Astrocyte of the cerebellum (primary cell): ENCODE measurements around the gene COL6A6.
A peak's percentile ranks its signal among the peaks of the same experiment; 100 is the strongest.

Experiments
- DNase-seq: peaks from one replicate; pipeline ENCODE4 v3.0.0-alpha.2; 2011; ENCODE audit warnings: low read depth
- H3K4me3 ChIP-seq: 2 replicates; pipeline ENCODE4 v1.5.1; 2011; ENCODE audit warnings: mild to moderate bottlenecking, low read depth, low read length, moderate library complexity
- CTCF ChIP-seq: IDR thresholded peaks from 2 replicates; pipeline ENCODE4 v1.5.1; 2012; ENCODE audit warnings: low read length, low read depth, moderate library complexity, mild to moderate bottlenecking; ENCODE audit errors: missing control alignments
- in situ Hi-C: cut with HindIII; loops from 2 replicates; pipeline ENCODE4 v1.10.0; 2017; ENCODE audit warnings: low sequenced_read_pairs

Gene COL6A6

GRCh38 chr3:130528120-130528519 lies 11.1 kb downstream of the COL6A6 start:
- in situ Hi-C loops, result no loop called here
- no peak for TF ChIP-seq CTCF

GRCh38 chr3:130529486-130530215 lies 12.7 kb downstream of the COL6A6 start:
- no peak overlapping the region for H3K4me3 ChIP-seq
- no peak for TF ChIP-seq CTCF
- DNase-seq, result no peak
- in situ Hi-C loops, result no loop called here

More at GRCh38 chr3:130528120-130528519, 11.1 kb downstream of the COL6A6 start:
- H3K4me3 ChIP-seq, result no peak overlapping the region
- DNase-seq, result no peak

GRCh38 chr3:130533247-130533646 lies 16.3 kb downstream of the COL6A6 start:
- DNase-seq, result no peak
- H3K4me3 ChIP-seq, result no peak overlapping the region
- in situ Hi-C loops, result no loop called here
- TF ChIP-seq CTCF, result no peak

GRCh38 chr3:130537673-130538304 lies 20.8 kb downstream of the COL6A6 start:
- in situ Hi-C loops, result no loop called here
- no peak for TF ChIP-seq CTCF
- no peak for DNase-seq

GRCh38 chr3:130539005-130539404 lies 22.0 kb downstream of the COL6A6 start:
- peak; percentile 61 for TF ChIP-seq CTCF
- no peak for DNase-seq
- in situ Hi-C loops, result no loop called here
- H3K4me3 ChIP-seq, result no peak overlapping the region

More at GRCh38 chr3:130537673-130538304, 20.8 kb downstream of the COL6A6 start:
- H3K4me3 ChIP-seq, result no peak overlapping the region

GRCh38 chr3:130543322-130543721 lies 26.3 kb downstream of the COL6A6 start:
- TF ChIP-seq CTCF, result no peak
- DNase-seq, result no peak
- no peak overlapping the region for H3K4me3 ChIP-seq
- in situ Hi-C loops, result no loop called here
